GM18867 (cell line): ENCODE results near the gene APC2.
"Not testable (repeated sequence)": the region's sequence is repeated elsewhere in the genome, so short reads cannot be mapped to it uniquely, and the experiment has no call there.

ENCODE experiments used
- ATAC-seq: cut with Tn5 transposase; IDR thresholded peaks from one replicate; pipeline ENCODE4 v1.9.1; 2021; ENCODE audit warnings: mild to moderate bottlenecking, moderate library complexity; ENCODE audit not compliant: unreplicated experiment

Gene APC2

GRCh38 chr19:1427221-1427920, 22.6 kb upstream of the APC2 start:
- no peak for ATAC-seq

GRCh38 chr19:1428738-1429391, 21.1 kb upstream of the APC2 start:
- ATAC-seq, result no peak

- ATAC-seq, result no peak
Measured at GRCh38 chr19:1429750-1430149, 20.2 kb upstream of the APC2 start.

DNA sequence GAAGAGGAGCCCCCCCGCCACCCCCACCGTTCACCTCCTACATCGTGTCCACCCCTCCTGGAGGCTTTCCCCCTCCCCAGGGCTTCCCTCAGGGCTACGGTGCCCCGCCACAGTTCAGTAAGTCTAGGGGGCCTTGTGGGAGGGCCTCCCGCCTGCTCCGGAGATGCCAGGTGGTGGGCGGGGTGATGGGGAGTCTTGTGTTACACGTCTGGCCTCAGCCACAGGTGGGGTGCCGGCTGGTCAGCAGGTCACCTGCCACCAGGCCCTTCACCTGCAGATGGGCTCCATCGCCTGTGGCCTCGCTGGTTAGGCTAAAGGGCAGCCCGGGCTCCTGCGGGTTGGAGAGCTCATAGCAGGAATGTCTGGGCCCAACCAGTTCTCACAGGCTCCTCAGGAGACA, 19.7 kb upstream of the APC2 start:
- ATAC-seq, result no peak

- ATAC-seq, result no peak
Measured at GRCh38 chr19:1431759-1432506, 18.0 kb upstream of the APC2 start.

DNA sequence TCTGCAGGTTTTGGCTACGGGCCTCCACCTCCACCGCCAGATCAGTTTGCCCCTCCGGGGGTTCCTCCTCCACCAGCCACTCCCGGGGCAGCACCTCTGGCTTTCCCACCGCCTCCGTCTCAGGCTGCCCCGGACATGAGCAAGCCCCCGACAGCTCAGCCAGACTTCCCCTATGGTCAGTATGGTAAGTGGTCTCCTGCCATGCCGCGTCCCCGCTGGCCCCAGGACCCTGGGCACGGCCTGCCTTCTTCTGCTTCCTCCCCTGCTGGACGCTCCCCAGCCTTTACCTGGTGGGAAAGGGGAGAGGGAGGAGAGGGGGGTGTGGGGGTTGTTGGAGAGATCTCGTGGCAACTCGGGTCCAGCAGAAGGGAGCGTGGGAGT, 17.4 kb upstream of the APC2 start:
- no peak for ATAC-seq

- ATAC-seq, result no peak
Measured at GRCh38 chr19:1433119-1434039, 16.5 kb upstream of the APC2 start.

DNA sequence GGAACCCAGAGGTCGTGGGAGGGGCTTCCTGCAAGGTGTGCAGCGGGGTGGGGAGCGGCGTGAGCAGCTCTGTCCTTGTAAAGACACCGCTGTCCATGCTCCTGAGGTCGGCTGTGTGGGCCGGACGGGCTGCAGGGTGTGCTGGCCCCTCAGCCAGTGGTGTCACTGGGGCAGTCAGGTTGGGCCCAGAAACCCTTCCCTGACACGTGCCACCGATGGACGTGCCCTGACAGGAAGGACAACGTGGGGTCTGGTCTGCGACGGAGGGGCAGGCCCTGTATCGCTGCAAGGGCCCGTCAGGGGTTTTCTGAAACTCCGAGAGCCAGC, 15.9 kb upstream of the APC2 start:
- ATAC-seq, result no peak

GRCh38 chr19:1434577-1435060, 15.3 kb upstream of the APC2 start:
- ATAC-seq, result no peak

- ATAC-seq, result no peak
Measured at GRCh38 chr19:1435378-1435989, 14.4 kb upstream of the APC2 start.

DNA sequence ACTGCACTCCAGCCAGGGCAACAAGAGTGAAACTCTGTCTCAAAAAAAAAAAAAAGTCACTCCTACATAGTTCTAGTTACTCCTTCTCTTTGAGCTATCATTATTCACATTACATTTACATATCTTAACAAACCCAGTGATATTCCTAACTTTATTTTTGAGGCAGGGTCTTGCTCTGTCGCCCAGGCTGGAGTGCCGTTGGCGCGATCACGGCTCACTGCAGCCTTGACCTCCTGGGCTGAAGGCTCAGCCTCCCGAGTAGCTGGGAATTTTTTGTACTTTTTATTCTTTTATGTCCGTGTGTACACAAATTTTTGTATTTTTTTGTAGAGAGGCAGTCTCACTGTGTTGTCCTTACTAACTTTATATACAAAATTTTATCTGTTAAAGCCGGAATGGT, 12.3 kb upstream of the APC2 start:
- ATAC-seq, result no peak

DNA sequence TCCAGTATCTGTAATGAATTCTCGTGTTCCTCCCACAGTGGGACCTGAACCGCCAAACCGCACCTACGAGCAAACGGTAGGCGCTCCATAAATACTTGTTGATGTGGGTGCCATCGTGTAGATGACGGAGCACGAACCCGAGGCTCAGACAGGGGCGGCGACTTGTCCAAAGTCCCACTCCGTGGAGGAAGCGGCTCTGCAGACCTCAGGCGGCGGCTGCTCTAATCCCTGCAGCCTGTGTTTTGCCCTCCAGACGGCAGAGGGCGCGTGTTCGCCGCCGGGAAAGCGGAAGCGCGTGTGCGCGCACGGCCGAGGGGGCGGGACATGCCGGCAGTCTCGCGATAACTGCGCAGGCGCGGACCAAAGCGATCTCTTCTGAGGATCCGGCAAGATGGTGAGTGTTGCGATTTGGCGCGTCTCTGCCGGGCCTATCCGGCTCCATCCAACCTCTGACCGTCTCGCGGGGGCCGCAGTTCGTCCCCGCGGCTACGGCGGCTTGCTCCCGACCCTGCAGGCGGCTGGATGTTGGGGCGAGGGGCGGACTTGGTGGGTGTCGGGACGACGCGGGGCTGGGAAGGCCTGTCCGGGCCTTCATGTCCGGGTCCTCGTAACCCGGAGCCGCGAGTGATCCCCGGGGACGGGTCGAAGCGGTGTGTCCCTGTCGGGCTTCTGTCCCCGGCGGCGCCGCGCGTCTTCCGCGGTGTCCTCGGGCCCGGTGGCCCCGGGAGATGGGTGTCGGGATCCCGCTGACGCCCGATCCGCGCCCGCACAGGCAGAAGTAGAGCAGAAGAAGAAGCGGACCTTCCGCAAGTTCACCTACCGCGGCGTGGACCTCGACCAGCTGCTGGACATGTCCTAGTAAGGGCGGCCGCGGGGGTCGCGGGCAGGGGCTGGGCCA, 11.6 kb upstream of the APC2 start, which contains the start of gene RPS15:
Gene RPS15 (plus strand): TSS at position 362 of the 898 bp plus-strand sequence. CDS start 30 bp downstream, at position 392.
- ATAC-seq, result peak; percentile 80

DNA sequence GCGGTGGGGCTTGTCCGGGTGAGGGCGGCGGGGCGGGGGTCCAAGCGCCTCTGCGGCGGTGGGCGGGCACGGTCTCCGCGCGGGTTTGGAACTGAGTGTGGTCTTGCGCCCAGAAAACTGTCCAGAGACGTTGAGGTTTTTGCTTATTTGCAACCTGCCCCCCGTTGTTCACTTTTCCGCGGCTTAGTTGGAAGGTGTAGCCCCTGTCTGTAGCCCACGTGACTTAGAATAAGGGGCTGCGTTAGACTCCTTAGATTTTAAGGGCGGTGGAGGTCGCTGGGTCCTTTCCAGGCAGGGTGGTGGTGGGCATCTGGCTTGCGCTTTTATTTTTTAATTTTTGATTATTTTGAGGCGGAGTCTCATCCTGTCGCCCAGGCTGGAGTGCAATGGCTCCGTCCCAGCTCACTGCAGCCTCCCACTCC, 11.0 kb upstream of the APC2 start:
- ATAC-seq, result peak; percentile 14

GRCh38 chr19:1439525-1440417, 10.2 kb upstream of the APC2 start:
- ATAC-seq, result not testable (repeated sequence)

- no peak for ATAC-seq
Measured at GRCh38 chr19:1440418-1440801, 9.5 kb upstream of the APC2 start.

DNA sequence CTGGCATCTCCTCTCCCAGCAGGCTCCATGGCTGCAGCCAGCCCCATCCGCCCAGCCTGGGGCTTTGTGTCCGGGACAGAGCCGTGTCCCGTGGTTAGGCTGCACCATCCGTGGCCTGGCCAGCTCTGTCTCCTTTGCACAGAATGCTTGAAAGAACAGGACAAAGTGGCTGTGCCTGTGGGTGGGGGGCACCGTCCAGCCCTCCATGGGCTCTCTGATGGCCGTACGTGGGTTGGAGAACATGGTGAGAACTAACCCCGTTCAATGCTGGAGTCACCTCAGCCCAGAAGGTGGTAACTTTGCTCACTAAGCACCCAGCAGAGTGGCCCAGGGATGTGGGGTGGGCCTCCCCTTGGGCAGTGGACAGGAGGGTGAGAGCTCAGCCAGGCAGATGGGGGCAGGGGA, 8.9 kb upstream of the APC2 start:
- ATAC-seq, result no peak

GRCh38 chr19:1441677-1442438, 8.1 kb upstream of the APC2 start:
- ATAC-seq, result no peak
